Measurements from ENCODE around the gene DCAF8L2.
"Not testable (repeated sequence)": the region's sequence is repeated elsewhere in the genome, so short reads cannot be mapped to it uniquely, and the experiment has no call there.

DCAF8L2 gene

GRCh38 chrX:27735914-27736313 is 145.8 kb downstream of the DCAF8L2 start:
- H3K9me3 ChIP-seq (ENCODE audit: control insufficient read depth, insufficient read depth, low read length), result no peaks in the 10 kb centered on the region
- no peaks in the 10 kb centered on the region for H3K4me1 ChIP-seq (ENCODE audit: control insufficient read depth, insufficient read depth, low read length)
- no peak overlapping the region for H3K27ac ChIP-seq (ENCODE audit: low read length)
- H3K4me3 ChIP-seq (ENCODE audit: low read length), result no peak overlapping the region
- no peak for DNase-seq (ENCODE audit: low read depth, low spot score)
- H3K27me3 ChIP-seq (ENCODE audit: control insufficient read depth, insufficient read depth, low read length), result no peaks in the 10 kb centered on the region
- WGBS (ENCODE audit: insufficient coverage, insufficient read length), result no CpG with 5 or more reads among the region's 3 CpGs
- H3K36me3 ChIP-seq (ENCODE audit: control insufficient read depth, insufficient read depth, low read length), result no peaks in the 10 kb centered on the region

DNA sequence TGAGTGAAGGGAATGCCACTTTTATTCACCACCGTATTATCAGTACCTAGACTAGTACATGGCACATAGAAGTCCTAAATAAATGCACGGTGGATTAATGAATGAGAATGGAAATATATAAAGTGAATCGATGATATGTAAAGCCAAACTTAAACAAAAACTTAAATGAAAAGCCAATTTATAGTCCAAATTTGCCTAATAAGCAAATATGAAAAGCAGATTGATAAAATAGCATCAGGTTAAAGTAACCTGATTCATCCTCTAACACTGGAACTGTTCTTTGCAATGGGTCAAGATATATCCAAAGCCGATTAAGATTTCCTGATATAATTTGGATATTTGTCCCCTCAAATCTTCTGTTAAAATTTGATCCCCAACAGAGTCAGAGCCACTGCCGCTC is 150.8 kb downstream of the DCAF8L2 start:
- DNase-seq (ENCODE audit: low read depth, low spot score), result no peak
- H3K4me3 ChIP-seq (ENCODE audit: low read length), result no peak overlapping the region
- H3K4me1 ChIP-seq (ENCODE audit: control insufficient read depth, insufficient read depth, low read length), result no peaks in the 10 kb centered on the region
- no peaks in the 10 kb centered on the region for H3K9me3 ChIP-seq (ENCODE audit: control insufficient read depth, insufficient read depth, low read length)
- no peaks in the 10 kb centered on the region for H3K36me3 ChIP-seq (ENCODE audit: control insufficient read depth, insufficient read depth, low read length)
- WGBS (ENCODE audit: insufficient coverage, insufficient read length), result no CpG with 5 or more reads among the region's 5 CpGs
- no peaks in the 10 kb centered on the region for H3K27me3 ChIP-seq (ENCODE audit: control insufficient read depth, insufficient read depth, low read length)
- H3K27ac ChIP-seq (ENCODE audit: low read length), result no peak overlapping the region

DNA sequence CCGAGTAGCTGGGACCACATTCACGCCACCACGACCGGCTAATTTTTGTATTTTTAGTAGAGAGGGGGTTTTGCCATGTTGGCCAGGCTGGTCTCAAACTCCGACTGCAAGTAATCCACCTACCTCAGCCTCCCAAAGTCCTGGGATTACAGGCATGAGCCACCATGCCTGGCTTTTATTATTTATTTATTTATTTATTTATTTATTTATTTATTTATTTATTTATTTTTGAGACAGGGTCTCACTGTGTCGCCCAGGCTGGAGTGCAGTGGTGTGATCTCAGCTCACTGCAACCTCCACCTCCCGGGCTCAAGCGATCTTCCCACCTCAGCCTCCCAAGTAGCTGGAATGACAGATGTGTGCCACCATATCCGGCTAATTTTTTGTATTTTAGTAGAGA is 153.4 kb downstream of the DCAF8L2 start:
- H3K27ac ChIP-seq (ENCODE audit: low read length); H3K9me3 ChIP-seq (ENCODE audit: control insufficient read depth, insufficient read depth, low read length); DNase-seq (ENCODE audit: low read depth, low spot score); H3K27me3 ChIP-seq (ENCODE audit: control insufficient read depth, insufficient read depth, low read length); H3K36me3 ChIP-seq (ENCODE audit: control insufficient read depth, insufficient read depth, low read length); H3K4me1 ChIP-seq (ENCODE audit: control insufficient read depth, insufficient read depth, low read length); H3K4me3 ChIP-seq (ENCODE audit: low read length): not testable (repeated sequence)
- WGBS (ENCODE audit: insufficient coverage, insufficient read length), result no CpG with 5 or more reads among the region's 9 CpGs

DNA sequence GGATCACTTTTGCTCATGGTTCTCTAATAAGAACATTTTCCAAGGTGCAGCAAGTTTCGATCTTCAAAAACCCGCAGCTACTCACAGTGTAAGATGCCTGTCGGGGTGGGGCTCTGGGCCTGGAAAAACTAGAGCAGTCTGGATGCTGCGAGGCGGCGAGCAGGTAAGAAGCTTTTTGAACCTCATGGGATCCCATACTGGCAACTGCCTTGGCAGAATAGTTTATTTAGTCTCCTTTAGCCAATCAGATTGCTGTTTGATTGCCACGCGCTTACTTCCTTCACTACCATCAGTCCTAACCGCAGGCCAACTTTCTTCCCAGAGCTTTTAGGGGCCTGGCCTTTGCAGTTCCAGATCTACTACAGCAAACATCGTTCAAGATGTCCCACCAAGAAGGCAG is 156.4 kb downstream of the DCAF8L2 start:
- no CpG with 5 or more reads among the region's 10 CpGs for WGBS (ENCODE audit: insufficient coverage, insufficient read length)
- no peak overlapping the region for H3K27ac ChIP-seq (ENCODE audit: low read length)
- no peak for DNase-seq (ENCODE audit: low read depth, low spot score)
- no peaks in the 10 kb centered on the region for H3K36me3 ChIP-seq (ENCODE audit: control insufficient read depth, insufficient read depth, low read length)
- H3K4me3 ChIP-seq (ENCODE audit: low read length), result no peak overlapping the region
- H3K4me1 ChIP-seq (ENCODE audit: control insufficient read depth, insufficient read depth, low read length), result no peaks in the 10 kb centered on the region
- H3K9me3 ChIP-seq (ENCODE audit: control insufficient read depth, insufficient read depth, low read length), result no peaks in the 10 kb centered on the region
- H3K27me3 ChIP-seq (ENCODE audit: control insufficient read depth, insufficient read depth, low read length), result no peaks in the 10 kb centered on the region

DNA sequence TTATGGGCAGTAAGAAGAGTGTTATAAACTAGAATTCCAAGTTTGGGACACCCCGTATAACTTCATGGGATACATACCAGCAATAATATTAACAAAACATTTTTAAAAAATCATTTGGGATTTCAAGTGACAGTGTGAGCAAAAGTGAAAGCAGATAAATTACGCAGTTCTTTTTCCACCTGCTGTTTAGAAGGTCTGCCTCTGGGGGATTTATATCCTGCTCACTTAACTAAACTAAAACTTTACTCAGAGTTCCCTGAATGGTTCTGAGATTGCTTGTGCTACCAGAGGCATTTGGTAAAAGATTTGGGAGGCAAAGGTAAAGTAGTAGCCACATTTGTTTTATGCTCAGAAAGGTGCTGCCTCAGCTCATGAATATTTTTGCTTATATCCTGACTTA is 160.2 kb downstream of the DCAF8L2 start:
- no CpG with 5 or more reads among the region's 2 CpGs for WGBS (ENCODE audit: insufficient coverage, insufficient read length)
- H3K36me3 ChIP-seq (ENCODE audit: control insufficient read depth, insufficient read depth, low read length); H3K27ac ChIP-seq (ENCODE audit: low read length); H3K4me1 ChIP-seq (ENCODE audit: control insufficient read depth, insufficient read depth, low read length); H3K27me3 ChIP-seq (ENCODE audit: control insufficient read depth, insufficient read depth, low read length); H3K9me3 ChIP-seq (ENCODE audit: control insufficient read depth, insufficient read depth, low read length); H3K4me3 ChIP-seq (ENCODE audit: low read length); DNase-seq (ENCODE audit: low read depth, low spot score): not testable (repeated sequence)

DNA sequence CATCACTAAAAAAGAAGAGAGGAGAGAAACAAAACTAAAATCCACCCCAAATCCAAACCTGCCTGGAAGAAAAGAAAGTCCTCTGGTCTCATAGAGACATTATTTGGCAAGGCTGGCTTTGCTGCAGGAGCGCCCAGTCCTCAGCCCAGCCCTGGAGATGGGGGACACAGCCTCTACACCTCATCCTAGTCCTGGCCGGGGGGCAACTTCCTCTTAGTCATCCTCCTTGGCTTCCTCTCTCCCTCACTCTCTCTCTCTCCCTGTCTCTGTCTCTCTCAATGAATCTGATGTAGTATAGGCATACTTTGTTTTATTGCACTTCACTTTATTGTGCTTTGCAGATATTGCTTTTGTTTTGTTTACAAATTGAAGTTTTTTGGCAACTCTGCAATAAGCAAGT is 161.8 kb downstream of the DCAF8L2 start:
- H3K4me3 ChIP-seq (ENCODE audit: low read length), result no peak overlapping the region
- H3K27ac ChIP-seq (ENCODE audit: low read length), result no peak overlapping the region
- H3K4me1 ChIP-seq (ENCODE audit: control insufficient read depth, insufficient read depth, low read length), result no peaks in the 10 kb centered on the region
- H3K9me3 ChIP-seq (ENCODE audit: control insufficient read depth, insufficient read depth, low read length), result no peaks in the 10 kb centered on the region
- no peak for DNase-seq (ENCODE audit: low read depth, low spot score)
- no peaks in the 10 kb centered on the region for H3K36me3 ChIP-seq (ENCODE audit: control insufficient read depth, insufficient read depth, low read length)
- no peaks in the 10 kb centered on the region for H3K27me3 ChIP-seq (ENCODE audit: control insufficient read depth, insufficient read depth, low read length)
- WGBS (ENCODE audit: insufficient coverage, insufficient read length), result no CpG with 5 or more reads among the region's 2 CpGs

GRCh38 chrX:27765718-27766117 is 175.6 kb downstream of the DCAF8L2 start:
- no peaks in the 10 kb centered on the region for H3K36me3 ChIP-seq (ENCODE audit: control insufficient read depth, insufficient read depth, low read length)
- no peaks in the 10 kb centered on the region for H3K4me1 ChIP-seq (ENCODE audit: control insufficient read depth, insufficient read depth, low read length)
- no CpG with 5 or more reads among the region's 12 CpGs for WGBS (ENCODE audit: insufficient coverage, insufficient read length)
- no peak overlapping the region for H3K27ac ChIP-seq (ENCODE audit: low read length)
- no peaks in the 10 kb centered on the region for H3K27me3 ChIP-seq (ENCODE audit: control insufficient read depth, insufficient read depth, low read length)
- no peak overlapping the region for H3K4me3 ChIP-seq (ENCODE audit: low read length)
- H3K9me3 ChIP-seq (ENCODE audit: control insufficient read depth, insufficient read depth, low read length), result no peaks in the 10 kb centered on the region
- DNase-seq (ENCODE audit: low read depth, low spot score), result no peak

DNA sequence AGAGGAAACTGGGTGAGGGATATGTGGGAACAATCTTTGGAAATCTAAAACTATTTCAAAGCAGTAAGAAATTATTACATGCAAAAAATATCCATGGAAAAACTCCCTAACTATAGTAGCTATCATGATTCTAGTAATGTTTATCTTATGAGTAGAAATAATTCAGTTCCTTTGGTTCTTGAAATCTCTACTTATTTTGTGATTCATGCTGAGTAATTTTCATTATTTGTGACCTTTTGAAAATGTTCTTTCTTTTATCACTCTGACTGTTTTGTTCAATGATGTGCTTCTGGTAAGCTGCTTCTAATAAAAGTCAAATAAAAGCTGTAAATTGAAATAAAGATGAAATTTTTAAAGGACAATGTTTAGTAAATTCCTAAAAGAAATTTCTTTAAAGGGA is 177.2 kb downstream of the DCAF8L2 start:
- H3K27ac ChIP-seq (ENCODE audit: low read length), result no peak overlapping the region
- DNase-seq (ENCODE audit: low read depth, low spot score), result no peak
- H3K4me3 ChIP-seq (ENCODE audit: low read length), result no peak overlapping the region
- no peaks in the 10 kb centered on the region for H3K27me3 ChIP-seq (ENCODE audit: control insufficient read depth, insufficient read depth, low read length)
- no peaks in the 10 kb centered on the region for H3K4me1 ChIP-seq (ENCODE audit: control insufficient read depth, insufficient read depth, low read length)
- no peaks in the 10 kb centered on the region for H3K36me3 ChIP-seq (ENCODE audit: control insufficient read depth, insufficient read depth, low read length)
- H3K9me3 ChIP-seq (ENCODE audit: control insufficient read depth, insufficient read depth, low read length), result no peaks in the 10 kb centered on the region

DNA sequence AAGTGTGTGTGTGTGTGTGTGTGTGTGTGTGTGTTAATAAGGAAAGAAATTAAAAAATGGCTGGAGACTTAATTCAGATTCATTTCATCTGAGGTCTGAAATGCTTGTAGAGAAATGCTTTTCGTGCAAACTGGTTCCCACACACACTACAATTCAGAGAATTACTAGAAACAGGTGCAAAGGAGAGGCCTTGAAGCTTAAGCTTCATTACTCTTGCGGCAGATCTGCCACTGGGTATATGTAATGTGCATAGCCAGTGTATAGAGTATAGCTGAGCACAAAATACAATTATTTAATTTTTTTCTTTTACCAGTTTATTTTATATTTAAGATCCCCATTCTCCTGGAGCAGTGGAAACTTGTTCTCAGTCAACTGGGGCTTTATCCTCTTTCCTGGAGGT is 185.8 kb downstream of the DCAF8L2 start:
- no peak overlapping the region for H3K4me3 ChIP-seq (ENCODE audit: low read length)
- H3K27ac ChIP-seq (ENCODE audit: low read length), result no peak overlapping the region
- no CpG with 5 or more reads among the region's 2 CpGs for WGBS (ENCODE audit: insufficient coverage, insufficient read length)
- no peaks in the 10 kb centered on the region for H3K4me1 ChIP-seq (ENCODE audit: control insufficient read depth, insufficient read depth, low read length)
- no peaks in the 10 kb centered on the region for H3K9me3 ChIP-seq (ENCODE audit: control insufficient read depth, insufficient read depth, low read length)
- no peak for DNase-seq (ENCODE audit: low read depth, low spot score)
- no peaks in the 10 kb centered on the region for H3K27me3 ChIP-seq (ENCODE audit: control insufficient read depth, insufficient read depth, low read length)
- no peaks in the 10 kb centered on the region for H3K36me3 ChIP-seq (ENCODE audit: control insufficient read depth, insufficient read depth, low read length)

GRCh38 chrX:27796640-27797257 is 206.6 kb downstream of the DCAF8L2 start:
- no peaks in the 10 kb centered on the region for H3K27me3 ChIP-seq (ENCODE audit: control insufficient read depth, insufficient read depth, low read length)
- no peaks in the 10 kb centered on the region for H3K36me3 ChIP-seq (ENCODE audit: control insufficient read depth, insufficient read depth, low read length)
- no peak overlapping the region for H3K27ac ChIP-seq (ENCODE audit: low read length)
- no peaks in the 10 kb centered on the region for H3K9me3 ChIP-seq (ENCODE audit: control insufficient read depth, insufficient read depth, low read length)
- WGBS (ENCODE audit: insufficient coverage, insufficient read length), result no CpG with 5 or more reads among the region's 6 CpGs
- no peak overlapping the region for H3K4me3 ChIP-seq (ENCODE audit: low read length)
- no peaks in the 10 kb centered on the region for H3K4me1 ChIP-seq (ENCODE audit: control insufficient read depth, insufficient read depth, low read length)
- DNase-seq (ENCODE audit: low read depth, low spot score), result no peak

DNA sequence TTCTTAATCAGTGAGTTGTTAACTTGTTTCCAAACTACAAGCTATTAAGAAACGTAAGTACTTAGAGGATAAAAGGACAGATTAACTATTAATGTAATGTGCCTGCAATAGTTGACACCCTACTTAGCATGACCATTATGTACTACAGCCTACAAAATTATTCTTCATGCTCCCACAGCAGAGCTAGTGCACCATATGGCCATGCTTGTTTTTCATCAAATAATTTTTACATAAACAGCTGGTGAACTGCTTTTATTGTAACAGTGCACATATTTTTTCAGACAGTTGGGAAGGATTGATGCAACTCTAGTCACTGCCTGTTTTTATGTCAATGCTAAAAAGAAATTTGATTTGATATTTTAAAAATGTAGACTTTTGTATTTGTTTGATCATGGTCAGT is 207.4 kb downstream of the DCAF8L2 start:
- Histone ChIP-seq H3K27ac (ENCODE audit: low read length) (no peak overlapping the region), H3K4me1 (ENCODE audit: control insufficient read depth, insufficient read depth, low read length) (no peaks in the 10 kb centered on the region), H3K27me3 (ENCODE audit: control insufficient read depth, insufficient read depth, low read length) (no peaks in the 10 kb centered on the region), H3K9me3 (ENCODE audit: control insufficient read depth, insufficient read depth, low read length) (no peaks in the 10 kb centered on the region), H3K4me3 (ENCODE audit: low read length) (no peak overlapping the region), H3K36me3 (ENCODE audit: control insufficient read depth, insufficient read depth, low read length) (no peaks in the 10 kb centered on the region)
- WGBS (ENCODE audit: insufficient coverage, insufficient read length), result no CpG with 5 or more reads among the region's 1 CpG
- no peak for DNase-seq (ENCODE audit: low read depth, low spot score)

All from iPS DF 6.9 (cell line).